HG03066 (cell line): Measurements from ENCODE around the gene MTF2.
"Not testable (repeated sequence)": the region's sequence is repeated elsewhere in the genome, so short reads cannot be mapped to it uniquely, and the experiment has no call there.

Experiments
- ATAC-seq: cut with Tn5 transposase; IDR thresholded peaks from one replicate; pipeline ENCODE4 v1.9.1; 2021; ENCODE audit warnings: low read depth; ENCODE audit not compliant: unreplicated experiment

The MTF2 gene

DNA sequence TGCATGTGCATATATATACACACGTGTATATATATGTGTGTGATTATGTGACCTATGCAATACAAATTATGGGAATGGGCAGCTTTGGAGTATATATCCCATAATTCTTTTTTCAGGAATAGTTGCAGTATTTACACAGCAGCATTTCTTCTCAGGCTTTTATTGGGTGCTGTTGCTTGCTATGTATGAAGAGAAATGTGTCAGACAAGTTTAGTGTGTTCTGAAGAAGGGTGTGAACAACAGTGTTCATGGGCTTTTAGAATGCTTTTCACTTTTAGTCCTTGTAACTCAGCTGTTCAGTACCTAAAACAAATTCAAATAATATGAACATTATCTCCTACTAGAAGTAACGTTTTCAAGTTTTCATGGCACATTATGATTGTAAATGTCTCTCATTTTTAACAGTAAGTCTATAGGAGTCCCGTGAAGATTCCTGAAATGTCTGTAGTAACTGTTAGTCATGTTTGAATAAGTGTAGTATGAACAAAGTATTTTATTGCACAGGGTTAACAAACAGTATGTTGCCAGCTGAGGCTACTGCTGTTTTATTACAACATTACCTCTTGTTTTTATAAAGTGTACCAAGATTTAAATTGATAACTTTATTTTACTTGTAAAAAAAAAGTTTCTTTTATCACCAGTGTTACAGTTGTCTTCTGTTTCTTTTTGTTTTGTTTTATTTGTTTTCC is 58.7 kb downstream of the MTF2 start:
- no peak for ATAC-seq

DNA sequence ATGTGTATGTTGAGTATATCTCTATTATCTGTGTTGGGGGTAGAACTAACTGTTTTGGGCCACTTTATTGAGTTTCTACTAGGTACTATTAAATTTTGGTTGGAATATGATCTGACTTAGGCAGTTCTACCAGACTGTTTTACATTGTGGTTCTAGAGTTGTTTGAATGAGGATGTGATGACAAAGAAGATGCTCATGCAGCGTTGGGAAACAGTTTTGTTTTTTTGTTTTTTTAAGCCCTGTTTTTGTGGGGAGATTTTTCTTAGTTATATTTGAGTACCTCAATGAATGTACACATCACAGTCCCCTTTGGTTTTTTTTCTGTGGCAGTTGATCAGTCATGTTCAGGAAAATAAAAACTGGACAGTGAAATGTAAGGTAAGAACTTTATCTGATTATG is 61.0 kb downstream of the MTF2 start:
- no peak for ATAC-seq

DNA sequence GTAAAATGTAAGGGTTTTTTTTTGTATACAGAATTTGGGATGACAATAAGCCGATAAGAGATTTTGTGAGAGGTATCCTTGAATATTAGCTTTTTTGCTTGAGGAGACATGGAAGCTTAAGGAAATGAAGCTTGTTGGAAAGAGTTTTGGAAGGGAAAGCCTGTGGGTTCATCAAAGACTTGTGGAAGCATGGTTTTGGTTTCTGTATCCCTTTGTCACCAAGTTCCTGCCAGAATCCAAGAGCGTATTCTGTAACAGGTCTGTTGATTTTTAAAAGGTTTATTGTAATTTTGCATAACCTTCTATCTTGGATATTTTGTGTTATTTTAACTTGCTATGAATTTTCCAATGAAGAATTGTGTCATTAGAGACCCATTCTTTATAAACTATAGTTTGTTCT is 63.1 kb downstream of the MTF2 start:
- no peak for ATAC-seq

DNA sequence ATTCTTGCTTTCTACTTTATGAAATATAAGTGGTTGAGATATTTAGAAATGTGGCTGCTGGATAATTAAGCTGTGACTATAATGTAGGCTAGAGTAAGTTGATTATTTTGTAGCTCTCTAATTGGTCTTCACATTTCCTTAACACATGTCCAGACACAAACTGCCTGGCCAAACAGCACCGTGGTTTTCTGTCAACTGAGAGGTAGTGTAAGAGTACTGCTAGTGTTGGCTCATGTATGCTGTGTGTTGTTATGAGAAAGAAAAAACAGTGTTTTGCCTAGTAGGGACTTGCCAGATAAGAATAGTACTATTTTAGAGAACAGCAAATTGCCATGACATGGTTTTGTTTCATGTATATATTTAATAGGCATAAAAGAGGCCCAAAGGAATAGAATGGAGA is 64.1 kb downstream of the MTF2 start:
- ATAC-seq, result no peak

DNA sequence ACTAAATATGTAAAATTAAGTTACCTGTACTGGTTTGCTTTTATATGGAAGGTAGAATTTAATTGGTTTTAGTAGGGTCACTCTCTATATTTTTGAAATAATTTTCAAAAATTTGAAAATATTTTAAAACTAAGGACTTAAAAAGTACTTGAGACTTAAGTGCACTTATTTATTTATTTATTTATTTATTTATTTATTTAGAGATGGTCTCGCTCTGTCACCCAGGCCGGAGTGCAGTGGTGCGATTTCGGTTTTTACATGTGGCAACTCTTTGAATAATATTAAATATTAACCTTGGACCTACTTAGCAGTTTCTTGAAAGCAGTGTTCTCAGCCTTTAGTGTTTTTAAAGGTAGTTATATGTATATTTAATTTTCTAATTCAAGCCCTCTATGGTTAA is 64.7 kb downstream of the MTF2 start:
- no peak for ATAC-seq

DNA sequence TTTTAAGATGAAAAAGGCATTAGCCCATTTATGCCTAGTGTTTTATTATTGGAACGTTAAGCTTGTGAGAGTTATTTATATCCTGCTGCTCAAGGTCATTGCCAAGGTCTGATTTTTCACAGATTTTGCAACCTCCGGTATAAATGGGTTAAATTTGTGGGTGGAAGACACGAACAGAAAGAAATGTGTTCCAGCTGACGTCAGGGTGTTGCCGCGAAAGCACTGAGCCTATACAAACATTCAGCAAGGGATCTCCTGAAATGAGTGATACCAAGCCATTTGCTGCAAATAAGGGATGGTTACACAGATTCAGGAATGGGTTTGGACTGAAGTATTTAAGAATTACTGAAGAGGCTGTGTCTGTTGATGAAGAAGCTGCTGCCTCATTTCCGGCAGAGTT is 68.9 kb downstream of the MTF2 start:
- no peak for ATAC-seq

DNA sequence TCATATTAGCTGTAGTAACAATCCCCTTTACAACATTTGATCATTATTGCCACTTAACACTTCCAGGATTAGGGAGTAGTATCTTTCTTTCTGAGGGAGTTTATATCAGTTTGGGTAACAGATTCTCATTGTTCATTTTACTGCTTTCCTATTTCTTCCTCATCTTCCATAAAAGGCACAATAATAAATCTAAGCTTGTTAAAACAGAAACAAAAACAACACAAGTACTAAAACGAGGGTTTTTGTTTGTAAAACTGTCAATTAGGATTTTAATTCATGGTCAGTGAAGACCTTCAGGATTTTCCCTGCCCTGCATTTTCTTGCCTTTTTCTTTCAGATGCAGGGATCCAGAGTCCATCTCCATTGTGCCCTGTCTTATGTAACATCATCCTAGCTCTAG is 71.6 kb downstream of the MTF2 start:
- ATAC-seq, result no peak

DNA sequence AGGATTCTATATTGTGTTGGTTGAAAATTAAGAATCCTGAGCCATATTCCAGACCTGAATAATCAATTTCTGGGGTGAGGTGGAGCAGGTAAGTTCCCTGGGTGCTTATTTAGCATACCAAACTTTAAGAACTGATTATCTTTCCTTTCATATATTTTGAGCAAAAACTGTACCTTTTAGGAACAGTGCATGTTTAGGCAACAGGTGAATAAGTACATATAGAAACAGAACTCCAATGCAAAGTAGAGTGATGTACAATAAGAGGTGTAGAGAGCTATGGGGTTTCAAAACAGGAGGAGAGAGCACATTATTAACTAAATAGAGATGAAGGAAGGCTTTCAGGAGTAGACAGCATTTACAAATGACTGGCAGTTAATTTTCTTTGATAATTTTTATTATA is 72.4 kb downstream of the MTF2 start:
- no peak for ATAC-seq

DNA sequence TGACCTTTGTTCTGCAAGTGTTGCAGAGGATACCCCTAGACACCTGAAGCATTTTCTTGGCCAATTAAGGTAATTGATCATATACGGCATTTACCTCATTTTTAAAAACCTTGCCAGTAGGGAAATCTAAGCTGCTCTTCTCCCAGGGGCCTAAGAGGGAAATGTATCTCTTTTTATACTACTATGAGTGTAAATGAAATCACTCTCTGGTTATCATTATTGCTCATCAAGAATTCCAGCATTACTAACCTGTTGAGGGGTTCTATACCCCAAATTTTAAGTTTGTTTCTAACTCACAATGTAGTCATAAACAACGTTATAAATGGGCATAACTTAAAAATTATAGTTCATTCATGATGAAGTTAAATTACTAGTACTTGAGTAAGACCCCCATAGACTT is 73.8 kb downstream of the MTF2 start:
- no peak for ATAC-seq

DNA sequence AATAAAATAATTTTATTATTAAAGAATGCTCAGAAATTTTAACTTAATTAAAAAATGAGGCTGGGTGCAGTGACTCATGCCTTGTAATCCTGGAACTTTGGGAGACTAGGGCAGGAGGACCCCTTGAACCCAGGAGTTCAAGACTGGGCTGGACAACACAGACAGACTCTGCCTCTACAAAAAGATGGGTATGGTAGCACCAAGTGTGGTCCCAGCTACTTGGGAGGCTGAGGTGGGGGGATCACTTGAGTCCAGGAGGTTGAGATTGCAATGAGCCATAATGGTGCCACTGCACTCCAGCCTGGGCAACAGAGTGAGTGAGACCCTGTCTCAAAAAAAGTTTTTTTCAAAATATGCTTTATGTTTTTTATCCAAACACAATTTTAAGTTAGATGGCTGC is 75.8 kb downstream of the MTF2 start:
- no peak for ATAC-seq

DNA sequence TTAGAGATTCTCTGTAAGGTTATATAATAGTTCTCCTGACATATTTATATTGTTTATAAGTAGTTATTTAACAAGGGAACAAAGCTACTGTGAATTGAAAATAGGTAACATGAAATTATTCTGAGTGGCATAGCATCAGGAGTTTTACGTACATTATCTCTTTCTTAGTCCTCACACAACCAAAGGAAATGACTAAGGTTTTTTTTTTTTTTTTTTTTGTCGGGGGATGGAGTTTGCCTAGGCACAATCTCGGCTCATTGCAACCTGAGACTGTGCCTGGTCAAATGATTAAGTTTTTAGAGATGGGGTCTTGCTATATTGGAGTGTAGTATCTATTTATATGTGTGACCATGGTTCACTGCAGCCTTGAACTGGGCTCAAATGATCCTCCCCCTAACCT is 76.3 kb downstream of the MTF2 start:
- no peak for ATAC-seq

DNA sequence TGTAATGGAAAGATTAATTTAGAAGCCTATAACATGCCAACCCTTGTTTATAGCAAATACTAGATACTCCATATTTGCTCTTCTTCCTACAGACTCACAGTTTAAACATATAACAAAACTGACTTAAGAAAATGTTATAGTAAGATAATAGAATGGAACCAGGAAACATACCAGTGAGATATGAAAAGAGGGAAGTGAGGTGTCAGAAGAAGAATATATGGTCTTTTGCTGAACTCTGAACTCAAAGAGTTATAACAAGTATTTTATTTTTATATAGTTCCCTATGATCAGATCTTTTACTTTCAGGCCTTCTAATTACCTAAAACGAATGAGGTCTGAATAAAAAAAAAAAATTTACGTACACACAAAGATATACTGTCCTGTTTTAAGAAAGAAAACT is 80.3 kb downstream of the MTF2 start:
- ATAC-seq, result no peak

DNA sequence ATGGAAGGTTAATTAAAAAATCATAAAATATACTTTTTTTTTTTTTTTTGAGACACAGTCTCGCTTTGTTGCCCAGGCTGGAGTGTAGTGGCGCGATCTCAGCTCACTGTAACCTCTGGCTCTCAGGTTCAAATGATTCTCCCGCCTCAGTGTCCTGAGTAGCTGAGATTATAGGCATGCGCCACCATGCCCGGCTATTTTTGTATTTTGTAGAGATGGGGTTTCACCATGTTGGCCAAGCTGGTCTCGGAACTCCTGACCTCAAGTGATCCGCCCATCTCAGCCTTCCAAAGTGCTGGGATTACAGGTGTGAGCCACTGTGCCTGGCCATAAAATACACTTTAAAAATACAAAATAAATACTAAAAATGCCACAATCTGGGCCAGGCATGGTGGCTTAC is 84.2 kb downstream of the MTF2 start:
- ATAC-seq, result not testable (repeated sequence)

DNA sequence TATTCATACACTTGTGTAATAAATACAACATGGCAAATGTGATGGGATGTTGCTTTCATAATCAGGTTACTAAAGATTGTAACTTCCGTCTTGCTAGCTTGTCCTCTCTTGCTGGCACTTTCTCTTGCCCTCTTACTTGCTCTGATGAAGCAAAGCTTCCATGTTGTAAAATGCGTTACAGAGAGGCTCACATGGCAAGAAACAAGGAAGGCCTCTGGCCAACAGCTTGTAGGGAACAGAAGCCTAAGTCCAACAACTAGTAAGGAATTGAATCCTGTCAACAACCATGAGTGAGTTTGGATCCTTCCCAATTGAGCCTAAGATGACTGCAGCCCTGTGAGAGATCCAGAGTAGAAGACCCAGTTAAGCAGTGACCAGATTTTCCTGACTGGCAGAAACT is 85.7 kb downstream of the MTF2 start:
- no peak for ATAC-seq

DNA sequence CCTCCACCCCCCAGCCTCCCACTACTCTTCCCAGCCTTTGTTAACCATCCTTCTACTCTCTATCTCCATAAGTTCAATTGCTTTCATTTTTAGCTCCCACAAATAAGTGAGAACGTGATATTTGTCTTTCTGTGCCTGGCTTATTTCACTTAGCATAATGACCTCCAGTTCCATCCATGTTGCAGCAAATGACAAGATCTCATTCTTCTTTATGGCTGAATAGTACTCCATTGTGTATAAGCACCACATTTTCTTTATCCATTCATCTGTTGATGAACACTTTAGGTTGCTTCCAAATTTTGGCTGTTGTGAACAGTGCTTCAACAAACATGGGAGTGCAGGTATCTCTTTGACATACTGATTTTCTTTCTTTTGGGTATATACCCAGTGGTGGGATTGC is 86.8 kb downstream of the MTF2 start:
- not testable (repeated sequence) for ATAC-seq

DNA sequence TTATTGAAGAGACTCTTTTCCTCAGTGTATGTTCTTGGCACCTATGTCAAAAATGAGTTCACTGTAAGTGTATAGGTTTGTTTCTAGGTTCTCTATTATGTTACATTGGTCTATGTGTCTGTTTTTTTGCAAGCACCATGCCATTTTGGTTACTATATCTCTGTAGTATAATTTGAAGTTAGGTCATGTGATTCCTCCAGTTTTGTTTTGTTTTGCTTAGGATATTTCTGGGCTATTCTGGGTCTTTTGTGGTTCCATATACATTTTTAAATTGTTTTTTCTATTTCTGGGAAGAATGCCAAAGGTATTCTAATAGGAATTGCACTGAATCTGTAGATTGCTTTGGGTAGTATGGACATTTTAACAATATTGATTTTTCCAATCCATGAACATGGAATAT is 87.9 kb downstream of the MTF2 start:
- ATAC-seq, result no peak

DNA sequence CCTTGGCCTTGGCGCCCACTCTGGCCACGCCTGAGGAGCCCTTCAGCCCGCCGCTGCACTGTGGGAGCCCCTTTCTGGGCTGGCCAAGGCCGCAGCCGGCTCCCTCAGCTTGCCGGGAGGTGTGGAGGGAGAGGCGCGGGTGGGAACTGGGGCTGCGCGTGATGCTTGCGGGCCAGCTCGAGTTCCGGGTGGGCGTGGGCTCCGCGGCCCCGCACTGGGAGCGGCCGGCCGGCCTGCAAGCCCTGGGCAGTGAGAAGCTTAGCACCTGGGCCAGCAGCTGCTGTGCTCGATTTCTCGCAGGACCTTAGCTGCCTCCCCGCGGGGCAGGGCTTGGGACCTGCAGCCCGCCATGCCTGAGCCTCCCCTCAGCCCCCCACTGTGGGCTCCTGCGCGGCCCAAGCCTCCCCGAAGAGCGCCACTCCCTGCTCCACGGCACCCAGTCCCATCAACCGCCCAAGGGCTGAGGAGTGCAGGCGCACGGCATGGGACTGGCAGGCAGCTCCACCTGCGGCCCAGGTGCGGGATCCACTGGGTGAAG is 91.1 kb downstream of the MTF2 start:
- ATAC-seq, result not testable (repeated sequence)

DNA sequence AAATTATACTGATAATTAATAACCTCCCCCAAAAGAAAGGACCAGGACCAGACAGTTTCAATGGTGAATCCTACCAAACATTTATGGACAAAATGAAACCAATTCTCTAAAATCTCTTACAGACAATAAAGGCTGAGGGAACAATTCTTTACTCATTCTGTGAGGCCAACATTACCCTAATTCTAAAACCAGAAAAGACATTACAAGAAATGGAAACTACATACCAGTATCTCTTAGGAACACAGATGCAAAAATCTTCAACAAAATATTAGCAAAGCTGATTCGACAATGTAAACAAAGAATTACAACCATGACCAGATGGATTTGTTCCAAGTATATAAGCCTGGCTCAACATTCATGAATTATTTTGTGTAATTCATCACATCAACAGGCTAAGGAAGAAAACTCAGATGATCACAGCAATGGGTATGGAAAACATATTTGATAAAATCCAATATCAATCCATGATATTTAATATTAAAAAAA is 92.5 kb downstream of the MTF2 start:
- ATAC-seq, result no peak

DNA sequence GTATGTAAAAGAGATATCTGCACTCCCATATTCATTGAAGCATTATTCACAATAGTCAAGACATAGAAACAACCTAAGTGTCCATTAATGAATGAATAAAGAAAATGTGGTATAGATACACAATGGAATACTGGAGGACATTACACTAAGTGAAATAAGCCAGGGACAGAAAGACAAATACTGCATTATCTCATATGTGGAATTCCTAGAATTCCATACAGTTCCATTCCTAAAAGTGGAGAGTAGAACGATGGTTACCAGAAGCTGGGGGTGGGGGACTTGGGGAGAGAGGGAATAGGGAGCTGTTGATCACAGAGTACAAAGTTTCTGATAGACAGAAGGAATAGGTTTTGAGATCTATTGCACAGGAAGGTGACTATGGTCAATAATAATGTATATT is 93.7 kb downstream of the MTF2 start:
- ATAC-seq, result no peak

DNA sequence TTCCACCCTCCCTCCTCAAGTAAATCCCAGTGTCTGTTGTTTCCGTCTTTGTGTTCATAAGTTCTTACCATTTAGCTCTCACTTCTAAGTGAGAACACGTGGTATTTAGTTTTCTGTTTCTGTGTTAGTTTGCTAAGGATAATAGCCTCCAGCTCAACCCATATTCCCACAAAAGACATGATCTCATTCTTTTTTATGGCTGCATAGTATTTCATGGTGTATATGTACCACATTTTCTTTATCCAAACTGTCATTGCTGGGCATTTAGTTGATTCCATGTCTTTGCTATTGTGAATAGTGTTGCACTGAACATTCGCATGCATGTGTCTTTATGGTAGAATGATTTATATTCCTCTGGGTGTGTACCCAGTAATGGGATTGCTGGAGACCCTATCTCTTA is 95.6 kb downstream of the MTF2 start:
- not testable (repeated sequence) for ATAC-seq

DNA sequence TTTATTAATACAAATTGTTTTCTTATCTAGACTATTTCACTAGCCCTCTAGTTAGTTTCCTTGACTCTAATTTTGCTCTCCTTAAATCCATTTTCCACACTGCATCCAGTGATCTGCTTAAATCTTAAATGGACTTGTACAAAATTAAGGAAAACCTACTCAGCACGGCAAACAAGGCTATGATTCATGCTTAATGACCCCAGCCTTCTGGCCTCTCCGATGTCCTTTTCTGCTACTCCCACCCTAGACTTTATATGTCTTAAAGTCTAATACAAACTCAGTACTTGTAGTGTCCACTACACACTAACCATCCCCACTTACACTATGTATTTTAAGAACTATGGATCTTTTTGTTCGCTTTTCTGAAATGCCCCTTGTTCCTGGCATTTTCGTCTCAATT is 98.9 kb downstream of the MTF2 start:
- ATAC-seq, result no peak

DNA sequence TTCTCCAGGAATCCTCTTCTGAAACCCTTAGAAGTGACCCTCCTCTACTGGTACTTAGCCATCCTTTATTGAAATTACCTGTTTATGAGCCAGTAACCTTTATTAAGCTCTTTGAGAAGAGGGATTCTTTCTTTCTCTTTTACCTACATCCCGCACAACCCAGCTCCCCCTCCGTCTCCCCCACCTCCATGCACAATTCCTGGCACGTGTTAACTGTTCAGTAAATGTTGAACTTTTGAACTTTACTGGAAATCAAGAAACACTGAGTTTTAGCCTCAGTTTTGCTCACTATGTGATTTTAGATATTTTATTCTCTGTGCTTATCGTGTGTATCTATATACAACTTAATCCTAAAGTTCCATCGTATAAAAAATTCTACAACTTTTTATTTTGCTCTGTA is 99.3 kb downstream of the MTF2 start:
- no peak for ATAC-seq
